GM11168 (cell line): ENCODE measurements around the gene ARHGEF33.
"Not testable (repeated sequence)": the region's sequence is repeated elsewhere in the genome, so short reads cannot be mapped to it uniquely, and the experiment has no call there.

ENCODE experiments used
- in situ Hi-C: fragments of 300-500 bp; cut with MboI; formaldehyde crosslinking; loops from one replicate; pipeline ENCODE4 v1.12.0; 2022; ENCODE audit warnings: low sequenced_read_pairs; ENCODE audit not compliant: unreplicated experiment

Gene ARHGEF33

GRCh38 chr2:38907743-38908562 lies 18.3 kb downstream of the ARHGEF33 start:
- in situ Hi-C loops = no loop called here

- in situ Hi-C loops = no loop called here
Observed at GRCh38 chr2:38909872-38910271, 20.2 kb downstream of the ARHGEF33 start.

- in situ Hi-C loops = no loop called here
Observed at GRCh38 chr2:38911191-38911590, 21.5 kb downstream of the ARHGEF33 start.

GRCh38 chr2:38912619-38913018 lies 22.9 kb downstream of the ARHGEF33 start:
- in situ Hi-C loops = no loop called here

GRCh38 chr2:38922389-38922788 lies 32.7 kb downstream of the ARHGEF33 start:
- in situ Hi-C loops = no loop called here

GRCh38 chr2:38922902-38923301 lies 33.2 kb downstream of the ARHGEF33 start:
- in situ Hi-C loops = no loop called here

GRCh38 chr2:38925982-38926381 lies 36.3 kb downstream of the ARHGEF33 start:
- in situ Hi-C loops = no loop called here

GRCh38 chr2:38930600-38930999 lies 40.9 kb downstream of the ARHGEF33 start:
- in situ Hi-C loops = no loop called here

GRCh38 chr2:38932586-38932985 lies 42.9 kb downstream of the ARHGEF33 start:
- in situ Hi-C loops = no loop called here

- in situ Hi-C loops = no loop called here
Observed at GRCh38 chr2:38933653-38934052, 44.0 kb downstream of the ARHGEF33 start.

GRCh38 chr2:38934742-38935141 lies 45.1 kb downstream of the ARHGEF33 start:
- in situ Hi-C loops = no loop called here

- in situ Hi-C loops = no loop called here
Observed at GRCh38 chr2:38935568-38936172, 46.0 kb downstream of the ARHGEF33 start.

- in situ Hi-C loops = not testable (repeated sequence)
Observed at GRCh38 chr2:38936516-38936915, 46.8 kb downstream of the ARHGEF33 start.

- in situ Hi-C loops = no loop called here
Observed at GRCh38 chr2:38937548-38937947, 47.9 kb downstream of the ARHGEF33 start.

GRCh38 chr2:38940746-38941145 lies 51.1 kb downstream of the ARHGEF33 start:
- in situ Hi-C loops = no loop called here

- in situ Hi-C loops = no loop called here
Observed at GRCh38 chr2:38943784-38944183, 54.1 kb downstream of the ARHGEF33 start.

- in situ Hi-C loops = loop anchor here (5.0 kb wide), 1 partner anchor 282 kb away; no protein-coding TSS in a partner anchor
Observed at GRCh38 chr2:38945372-38945771, 55.7 kb downstream of the ARHGEF33 start.

GRCh38 chr2:38945911-38946310 lies 56.2 kb downstream of the ARHGEF33 start:
- in situ Hi-C loops = loop anchor here (5.0 kb wide), 1 partner anchor 281 kb away; no protein-coding TSS in a partner anchor

GRCh38 chr2:38947241-38948239 lies 57.9 kb downstream of the ARHGEF33 start:
- in situ Hi-C loops = loop anchor here (5.0 kb wide), 1 partner anchor 280 kb away; no protein-coding TSS in a partner anchor

- in situ Hi-C loops = loop anchor here (5.0 kb wide), 1 partner anchor 279 kb away; no protein-coding TSS in a partner anchor
Observed at GRCh38 chr2:38948387-38948882, 58.8 kb downstream of the ARHGEF33 start.
